Neural crest cell (in vitro differentiated cells): Measurements from ENCODE around the gene PARP11. TPM values are rescaled to one million over a fixed set of nuclear protein-coding genes. Genes with fewer than 3 reads are reported as not detected.

ENCODE experiments used
- DNase-seq: peaks from one replicate; pipeline ENCODE4 v3.0.0; 2021; ENCODE audit warnings: low read depth, mixed read lengths, low spot score
- H3K27ac Mint-ChIP-seq: one replicate; pipeline ENCODE4 v1.8.0; 2021; ENCODE audit warnings: mild to moderate bottlenecking, mixed read lengths; ENCODE audit not compliant: unreplicated experiment
- H3K27me3 Mint-ChIP-seq: 2 replicates; pipeline ENCODE4 v1.8.0; 2021; ENCODE audit warnings: low read depth, mild to moderate bottlenecking, mixed read lengths
- H3K36me3 Mint-ChIP-seq: 2 replicates; pipeline ENCODE4 v1.8.0; 2021; ENCODE audit warnings: low read depth, mild to moderate bottlenecking, mixed read lengths
- H3K4me1 Mint-ChIP-seq: 2 replicates; pipeline ENCODE4 v1.8.0; 2021; ENCODE audit warnings: mixed read lengths
- H3K4me3 Mint-ChIP-seq: one replicate; pipeline ENCODE4 v1.8.0; 2021; ENCODE audit warnings: mild to moderate bottlenecking, mixed read lengths
- H3K9me3 Mint-ChIP-seq: 2 replicates; pipeline ENCODE4 v1.8.0; 2021; ENCODE audit warnings: mixed read lengths
- total RNA-seq: library from RNA; stranded (reverse); gene quantifications from 2 replicates; pipeline ENCODE4 v1.2.1, GENCODE V29; 2021
- TF ChIP-seq, protein P1 (sequence below): fragments of 200-600 bp; sonication (generic); conservative IDR thresholded peaks from 2 replicates; pipeline ENCODE4 v1.5.0; 2021; ENCODE audit warnings: antibody characterized with exemption, mild to moderate bottlenecking

The PARP11 gene
- total RNA-seq, 1 donor from 2014 or later, result 17.3 TPM

DNA sequence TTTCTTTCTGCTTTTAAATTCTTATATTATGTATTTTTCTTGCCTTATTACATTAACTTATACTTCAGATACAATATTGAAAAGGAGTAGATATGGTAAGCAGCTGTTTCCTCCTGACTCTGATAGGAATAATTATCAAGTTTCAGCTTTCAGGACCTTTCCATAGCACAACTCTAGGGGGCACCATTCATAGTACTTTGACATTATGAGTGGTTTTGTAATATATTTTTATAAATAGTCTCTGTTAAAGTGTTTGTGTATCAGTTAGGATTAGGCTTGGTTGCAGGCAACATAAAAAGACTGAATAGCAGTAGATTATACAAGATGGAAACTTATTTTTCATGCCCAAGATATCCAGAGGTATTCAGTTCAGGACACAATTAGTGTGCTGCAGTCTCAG is 27.9 kb upstream of the PARP11 start:
- Mint-ChIP-seq H3K4me3 (no peak overlapping the region), H3K4me1 (peaks cover 10% of the 10 kb centered on the region), H3K27me3 (no peaks in the 10 kb centered on the region), H3K27ac (no peak overlapping the region), H3K9me3 (no peaks in the 10 kb centered on the region), H3K36me3 (no peaks in the 10 kb centered on the region)
- TF ChIP-seq, protein P1, sequence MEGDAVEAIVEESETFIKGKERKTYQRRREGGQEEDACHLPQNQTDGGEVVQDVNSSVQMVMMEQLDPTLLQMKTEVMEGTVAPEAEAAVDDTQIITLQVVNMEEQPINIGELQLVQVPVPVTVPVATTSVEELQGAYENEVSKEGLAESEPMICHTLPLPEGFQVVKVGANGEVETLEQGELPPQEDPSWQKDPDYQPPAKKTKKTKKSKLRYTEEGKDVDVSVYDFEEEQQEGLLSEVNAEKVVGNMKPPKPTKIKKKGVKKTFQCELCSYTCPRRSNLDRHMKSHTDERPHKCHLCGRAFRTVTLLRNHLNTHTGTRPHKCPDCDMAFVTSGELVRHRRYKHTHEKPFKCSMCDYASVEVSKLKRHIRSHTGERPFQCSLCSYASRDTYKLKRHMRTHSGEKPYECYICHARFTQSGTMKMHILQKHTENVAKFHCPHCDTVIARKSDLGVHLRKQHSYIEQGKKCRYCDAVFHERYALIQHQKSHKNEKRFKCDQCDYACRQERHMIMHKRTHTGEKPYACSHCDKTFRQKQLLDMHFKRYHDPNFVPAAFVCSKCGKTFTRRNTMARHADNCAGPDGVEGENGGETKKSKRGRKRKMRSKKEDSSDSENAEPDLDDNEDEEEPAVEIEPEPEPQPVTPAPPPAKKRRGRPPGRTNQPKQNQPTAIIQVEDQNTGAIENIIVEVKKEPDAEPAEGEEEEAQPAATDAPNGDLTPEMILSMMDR, result peak; percentile 49
- no peak for DNase-seq

DNA sequence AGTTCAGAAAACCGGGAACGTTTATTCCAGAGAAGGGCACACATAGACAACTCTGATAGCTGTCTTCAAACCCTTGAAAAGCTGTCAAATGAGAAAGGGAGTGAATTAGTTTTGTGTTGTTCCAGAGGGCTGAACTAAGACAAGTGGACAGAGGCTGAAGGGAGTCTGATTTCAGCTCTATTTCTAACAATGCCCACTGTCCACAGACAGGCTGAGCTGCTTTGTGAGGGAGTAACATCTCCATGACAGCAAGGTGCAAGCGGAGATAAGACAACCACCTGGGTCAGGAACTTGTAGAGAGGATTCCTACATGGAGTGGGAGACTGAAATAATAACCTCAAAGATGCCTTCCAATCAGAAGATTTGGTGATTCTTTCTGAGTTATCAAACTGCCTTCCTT is 25.6 kb upstream of the PARP11 start:
- Mint-ChIP-seq H3K36me3 (no peaks in the 10 kb centered on the region), H3K4me1 (peaks cover 10% of the 10 kb centered on the region), H3K4me3 (no peak overlapping the region), H3K27me3 (no peaks in the 10 kb centered on the region), H3K27ac (no peak overlapping the region), H3K9me3 (no peaks in the 10 kb centered on the region)
- TF ChIP-seq, protein P1, result no peak
- DNase-seq, result no peak

DNA sequence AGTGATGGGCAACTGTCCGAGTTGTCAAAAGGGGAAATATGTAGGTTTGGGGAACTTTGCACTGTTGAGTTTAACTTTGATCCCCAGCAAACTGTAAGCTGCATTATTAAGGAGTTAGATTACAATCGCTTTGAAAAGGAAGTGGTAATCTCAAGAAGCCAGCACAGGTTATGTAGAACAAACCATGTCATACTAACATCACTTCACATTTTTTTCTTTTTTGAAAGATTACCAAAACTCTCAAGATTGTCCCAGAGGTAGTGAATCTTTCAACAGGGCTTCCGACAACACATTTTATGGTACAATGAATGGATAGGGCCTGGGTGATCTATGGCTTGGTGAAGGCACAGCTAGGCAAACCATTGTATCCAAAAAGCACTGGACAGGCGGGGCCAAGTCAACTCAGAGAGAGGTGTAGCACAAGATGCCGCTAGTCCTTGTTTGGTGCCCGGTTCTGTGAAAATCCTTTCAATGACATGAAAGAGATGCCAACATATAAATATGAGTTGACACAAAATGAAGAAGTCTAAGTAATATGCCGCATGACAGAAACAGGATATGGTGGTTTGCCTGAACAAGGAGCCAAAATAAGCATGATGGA is 24.3 kb upstream of the PARP11 start:
- Mint-ChIP-seq H3K9me3 (no peaks in the 10 kb centered on the region), H3K4me3 (no peak overlapping the region), H3K36me3 (no peaks in the 10 kb centered on the region), H3K27me3 (no peaks in the 10 kb centered on the region), H3K27ac (no peak overlapping the region), H3K4me1 (peaks cover 10% of the 10 kb centered on the region)
- no peak for DNase-seq
- TF ChIP-seq, protein P1, result no peak

DNA sequence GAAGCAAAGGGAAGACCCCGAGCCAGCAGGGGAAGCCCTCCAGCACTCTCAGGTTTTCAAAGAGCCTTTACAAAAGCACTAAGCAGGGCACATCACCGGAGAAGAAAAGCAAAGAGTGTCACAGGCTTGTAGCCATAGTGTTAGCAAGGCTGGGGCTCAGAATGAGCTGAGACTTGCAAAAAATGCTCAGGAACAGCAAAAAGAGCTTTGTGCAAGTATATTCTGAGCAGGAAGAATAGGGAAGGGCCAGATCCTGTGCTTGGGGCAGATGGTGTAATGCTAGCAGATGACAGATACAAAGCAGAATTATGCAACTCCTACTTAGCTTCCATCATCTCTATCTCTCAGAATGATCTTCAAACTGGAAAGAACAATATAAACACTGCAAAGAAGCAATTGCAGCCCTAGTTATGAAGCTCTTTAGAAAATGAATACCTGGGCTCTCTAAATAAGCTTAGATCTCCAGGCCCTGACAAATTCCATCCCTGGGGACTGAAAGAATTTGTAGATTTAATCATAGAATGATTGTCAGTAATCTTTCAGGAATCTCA is 23.7 kb upstream of the PARP11 start:
- no peak for DNase-seq
- peak overlapping the region; percentile 30 for H3K27ac Mint-ChIP-seq
- H3K9me3 Mint-ChIP-seq, result no peaks in the 10 kb centered on the region
- H3K27me3 Mint-ChIP-seq, result no peaks in the 10 kb centered on the region
- no peaks in the 10 kb centered on the region for H3K36me3 Mint-ChIP-seq
- H3K4me3 Mint-ChIP-seq, result no peak overlapping the region
- peaks cover 10% of the 10 kb centered on the region for H3K4me1 Mint-ChIP-seq
- TF ChIP-seq, protein P1, result no peak

DNA sequence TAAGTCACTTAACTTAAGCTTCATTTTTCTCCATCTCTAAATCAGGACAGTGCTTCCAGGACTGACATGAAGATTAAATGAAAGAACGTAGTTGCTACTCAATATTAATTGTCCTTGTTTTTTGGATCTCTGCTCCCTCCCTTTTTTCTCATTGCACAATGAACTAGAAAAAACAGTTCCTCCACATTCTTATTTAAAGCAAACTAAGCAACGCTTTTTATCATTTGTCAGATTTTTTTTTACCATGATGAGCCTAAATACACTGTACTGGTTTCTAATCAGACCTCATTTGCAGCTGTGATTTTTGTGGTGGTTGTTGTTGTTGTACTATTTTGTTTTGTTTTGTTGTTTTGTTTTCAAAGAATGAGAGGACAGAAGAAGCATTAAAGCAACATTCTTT is 23.2 kb upstream of the PARP11 start:
- Mint-ChIP-seq H3K9me3 (no peaks in the 10 kb centered on the region), H3K4me1 (peaks cover 10% of the 10 kb centered on the region), H3K27me3 (no peaks in the 10 kb centered on the region), H3K4me3 (no peak overlapping the region), H3K27ac (peak overlapping the region; percentile 30), H3K36me3 (no peaks in the 10 kb centered on the region)
- no peak for DNase-seq
- TF ChIP-seq, protein P1, result no peak
